ENCODE data around the gene LRRC58.

GRCh38 chr3:120281261-120281660 lies 67.9 kb downstream of the LRRC58 start:
- TF ChIP-seq POLR2A (IDR thresholded peaks at IDR 0.05; ENCODE audit: borderline replicate concordance, extremely low read depth, insufficient read depth, insufficient read length) (no peak), ATF3 (IDR thresholded peaks at IDR 0.05) (no peak), CTCF (IDR thresholded peaks at IDR 0.05 in 2 of 3, conservative IDR thresholded peaks at IDR 0.05 in 1 of 3; ENCODE audit: borderline replicate concordance in 1 of 3, insufficient read depth in 1 of 3, low read depth in 2 of 3, low read length in 2 of 3) (no peak), FOSL1 (IDR thresholded peaks at IDR 0.05; ENCODE audit: low read depth) (no peak)

Measured in HCT116 (cell line).